Activated CD8-positive, alpha-beta memory T cell treated with anti-CD3 and anti-CD28 coated beads for 24 hours (primary cell): ENCODE data around the gene GUK1.
A peak's percentile ranks its signal among the peaks of the same experiment; 100 is the strongest.

ENCODE experiments used
- DNase-seq: peaks from one replicate; pipeline ENCODE4 v3.0.0-alpha.2; 2020

Gene GUK1

GRCh38 chr1:228163776-228164519 lies 23.9 kb downstream of the GUK1 start:
- DNase-seq, result no peak

- no peak for DNase-seq
These were observed 24.7 kb downstream of the GUK1 start for GRCh38 chr1:228164561-228165371.

GRCh38 chr1:228165372-228166169 lies 25.5 kb downstream of the GUK1 start, which contains the start of gene IBA57:
IBA57 (plus strand) TSS chr1:228165804; CDS start chr1:228165817, 13 bp downstream.
- peak; percentile 100 for DNase-seq

- no peak for DNase-seq
These were observed 26.3 kb downstream of the GUK1 start for GRCh38 chr1:228166170-228166936.

- no peak for DNase-seq
These were observed 28.6 kb downstream of the GUK1 start for GRCh38 chr1:228168563-228169270.

GRCh38 chr1:228169345-228169744 lies 29.3 kb downstream of the GUK1 start:
- DNase-seq, result no peak

GRCh38 chr1:228170666-228171065 lies 30.6 kb downstream of the GUK1 start:
- DNase-seq, result no peak

GRCh38 chr1:228171221-228171891 lies 31.3 kb downstream of the GUK1 start:
- no peak for DNase-seq

- no peak for DNase-seq
These were observed 32.8 kb downstream of the GUK1 start for GRCh38 chr1:228172591-228173527.

- peak; percentile 65 for DNase-seq
These were observed 33.7 kb downstream of the GUK1 start for GRCh38 chr1:228173528-228174481.

GRCh38 chr1:228174482-228175315 lies 34.6 kb downstream of the GUK1 start:
- DNase-seq, result no peak

- DNase-seq, result no peak
These were observed 35.4 kb downstream of the GUK1 start for GRCh38 chr1:228175316-228176023.

- DNase-seq, result no peak
These were observed 35.9 kb downstream of the GUK1 start for GRCh38 chr1:228176024-228176395.

- no peak for DNase-seq
These were observed 36.5 kb downstream of the GUK1 start for GRCh38 chr1:228176461-228177182.

GRCh38 chr1:228177183-228177475 lies 37.0 kb downstream of the GUK1 start:
- DNase-seq, result no peak
